Measurements from ENCODE around the gene BCAS3. TPM values are rescaled to one million over a fixed set of nuclear protein-coding genes. Genes with fewer than 3 reads are reported as not detected.

Gene BCAS3
- total RNA-seq, 2 donors from 2014 or later, result 28.0 to 33.4 TPM

DNA sequence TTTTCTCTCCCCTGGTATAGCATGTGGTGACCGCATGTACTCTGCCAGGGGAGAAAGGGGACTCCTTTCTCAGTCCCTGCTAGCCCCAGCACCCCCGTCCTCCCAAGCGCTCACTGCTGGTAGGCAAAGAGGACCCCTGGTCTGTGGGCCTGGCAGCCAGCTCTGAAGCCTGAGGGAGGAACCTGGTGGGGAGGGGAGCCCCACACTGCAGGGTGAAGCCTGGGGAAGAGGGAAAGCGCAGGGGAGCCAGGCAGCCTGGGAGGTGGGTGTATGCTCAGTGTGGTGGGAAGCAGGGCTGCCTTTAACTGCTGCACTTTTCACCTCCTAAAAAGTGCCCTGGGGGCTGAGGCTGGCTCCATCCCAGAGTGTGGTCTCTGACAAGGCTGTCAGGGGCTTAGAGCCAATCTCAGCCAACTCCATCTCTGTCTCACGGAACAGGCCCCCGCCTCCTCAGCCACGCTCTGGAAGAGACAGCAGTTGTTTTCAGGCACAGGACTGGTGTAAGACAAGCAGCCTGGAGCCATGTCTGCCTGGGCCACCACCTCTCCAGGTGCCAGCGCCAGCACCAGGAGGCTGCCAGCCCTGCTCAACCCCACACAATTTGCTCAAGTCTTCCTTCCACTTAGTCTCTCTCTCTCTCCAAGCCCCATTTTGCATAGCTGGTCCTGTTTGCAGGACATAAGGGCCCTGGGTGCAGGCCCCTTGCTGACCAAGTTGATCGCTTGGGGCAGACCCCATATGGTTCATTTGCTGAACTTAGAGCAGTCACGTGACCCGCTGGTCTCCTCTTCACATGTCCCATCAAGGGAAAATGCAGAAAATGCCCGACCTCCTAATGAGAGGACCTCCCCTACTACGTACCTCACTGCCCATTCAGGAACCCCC lies 707.3 kb downstream of the BCAS3 start:
- no peaks in the 10 kb centered on the region for H3K36me3 Mint-ChIP-seq (ENCODE audit: insufficient read depth in 2 of 2)
- H3K4me1 Mint-ChIP-seq (ENCODE audit: low read depth), result peaks cover 4% of the 10 kb centered on the region
- no peak overlapping the region for H3K27ac Mint-ChIP-seq
- H3K4me3 Mint-ChIP-seq, result no peak overlapping the region
- peaks cover 5% of the 10 kb centered on the region for H3K27me3 Mint-ChIP-seq (ENCODE audit: low read depth)
- DNase-seq, result no peak
- ATAC-seq (replicated peaks in 1 of 2), result no peak
- no peaks in the 10 kb centered on the region for H3K9me3 Mint-ChIP-seq

DNA sequence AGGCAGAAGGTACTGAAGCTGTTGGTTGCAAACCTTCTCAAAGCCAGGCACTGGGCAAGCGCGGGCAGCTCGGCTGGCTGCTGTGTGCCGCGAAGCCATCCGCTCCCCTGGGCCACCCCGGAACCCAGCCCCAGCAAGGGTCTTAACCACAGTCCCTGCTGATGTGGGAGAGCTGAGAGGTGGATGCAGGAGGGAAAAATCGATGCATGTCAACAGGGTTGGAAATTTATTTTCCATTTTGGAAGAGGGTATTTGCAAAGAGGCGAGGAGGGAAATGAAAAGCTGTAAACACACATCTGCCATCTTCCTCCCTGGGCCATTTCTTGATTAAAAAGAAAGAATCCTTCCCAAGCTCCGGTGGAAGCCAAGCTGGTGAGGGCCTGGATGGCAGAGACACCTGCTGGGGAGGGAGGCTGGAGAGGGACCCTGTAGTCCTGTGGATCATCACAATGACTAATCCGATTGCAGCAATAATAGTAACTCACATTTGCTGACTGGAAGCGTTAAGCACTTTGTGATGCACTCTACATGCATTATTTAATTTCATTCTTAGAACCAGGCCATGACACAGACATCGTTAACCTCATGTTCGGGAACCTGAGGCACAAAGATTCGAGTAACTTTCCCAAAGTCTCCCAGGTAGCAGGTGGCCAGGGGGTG lies 708.1 kb downstream of the BCAS3 start:
- no peak overlapping the region for H3K4me3 Mint-ChIP-seq
- no peak overlapping the region for H3K27ac Mint-ChIP-seq
- DNase-seq, result no peak
- ATAC-seq (replicated peaks in 1 of 2), result no peak
- peaks cover 5% of the 10 kb centered on the region for H3K27me3 Mint-ChIP-seq (ENCODE audit: low read depth)
- no peaks in the 10 kb centered on the region for H3K9me3 Mint-ChIP-seq
- no peaks in the 10 kb centered on the region for H3K36me3 Mint-ChIP-seq (ENCODE audit: insufficient read depth in 2 of 2)
- H3K4me1 Mint-ChIP-seq (ENCODE audit: low read depth), result peaks cover 4% of the 10 kb centered on the region

DNA sequence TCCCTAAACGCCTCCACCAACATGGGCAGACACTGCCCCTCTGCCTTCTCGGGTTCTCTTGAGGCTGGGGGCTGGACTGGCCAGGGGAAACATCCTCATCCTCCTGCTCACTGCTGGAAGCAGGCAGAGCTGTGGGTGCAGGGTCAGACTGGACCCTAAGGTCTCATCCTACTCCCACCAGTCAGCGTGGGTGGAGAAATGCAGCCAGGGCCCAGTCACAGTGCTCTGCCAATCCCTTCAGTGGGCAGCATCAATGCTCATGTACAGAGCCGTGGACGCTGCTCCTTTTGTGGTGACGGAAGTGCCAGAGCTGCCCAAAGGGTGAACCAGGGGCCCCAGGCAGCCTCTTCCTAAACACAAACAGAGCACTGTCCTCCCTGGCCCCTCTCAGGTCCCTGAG lies 708.6 kb downstream of the BCAS3 start:
- Mint-ChIP-seq H3K9me3 (no peaks in the 10 kb centered on the region), H3K27ac (no peak overlapping the region), H3K4me3 (no peak overlapping the region), H3K36me3 (ENCODE audit: insufficient read depth in 2 of 2) (no peaks in the 10 kb centered on the region), H3K4me1 (ENCODE audit: low read depth) (peaks cover 4% of the 10 kb centered on the region), H3K27me3 (ENCODE audit: low read depth) (peaks cover 5% of the 10 kb centered on the region)
- DNase-seq (no peak), ATAC-seq (replicated peaks in 1 of 2) (no peak)

DNA sequence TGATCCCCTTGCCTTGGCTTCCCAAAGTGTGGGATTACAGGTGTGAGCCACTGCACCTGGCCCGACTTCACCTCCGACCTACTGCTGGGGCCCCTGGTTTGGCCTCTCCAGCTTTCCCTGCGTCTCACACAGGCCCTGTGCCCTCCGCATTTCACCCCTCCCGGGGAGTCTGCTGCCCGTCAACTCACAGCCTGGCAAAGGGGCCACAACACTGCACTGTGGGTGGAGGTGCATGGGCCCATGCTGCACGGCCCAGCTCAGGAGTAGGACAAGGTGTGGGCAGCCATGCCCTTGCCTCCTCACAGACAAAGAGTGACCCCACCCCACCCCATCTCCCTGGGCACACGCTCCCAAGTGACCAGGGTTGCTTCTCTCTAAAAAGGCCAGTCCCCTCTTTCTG lies 709.4 kb downstream of the BCAS3 start:
- no peaks in the 10 kb centered on the region for H3K36me3 Mint-ChIP-seq (ENCODE audit: insufficient read depth in 2 of 2)
- no peaks in the 10 kb centered on the region for H3K9me3 Mint-ChIP-seq
- no peak overlapping the region for H3K4me3 Mint-ChIP-seq
- H3K27me3 Mint-ChIP-seq (ENCODE audit: low read depth), result peaks cover 5% of the 10 kb centered on the region
- H3K27ac Mint-ChIP-seq, result no peak overlapping the region
- DNase-seq (no peak), ATAC-seq (replicated peaks in 1 of 2) (no peak)
- H3K4me1 Mint-ChIP-seq (ENCODE audit: low read depth), result peaks cover 4% of the 10 kb centered on the region

DNA sequence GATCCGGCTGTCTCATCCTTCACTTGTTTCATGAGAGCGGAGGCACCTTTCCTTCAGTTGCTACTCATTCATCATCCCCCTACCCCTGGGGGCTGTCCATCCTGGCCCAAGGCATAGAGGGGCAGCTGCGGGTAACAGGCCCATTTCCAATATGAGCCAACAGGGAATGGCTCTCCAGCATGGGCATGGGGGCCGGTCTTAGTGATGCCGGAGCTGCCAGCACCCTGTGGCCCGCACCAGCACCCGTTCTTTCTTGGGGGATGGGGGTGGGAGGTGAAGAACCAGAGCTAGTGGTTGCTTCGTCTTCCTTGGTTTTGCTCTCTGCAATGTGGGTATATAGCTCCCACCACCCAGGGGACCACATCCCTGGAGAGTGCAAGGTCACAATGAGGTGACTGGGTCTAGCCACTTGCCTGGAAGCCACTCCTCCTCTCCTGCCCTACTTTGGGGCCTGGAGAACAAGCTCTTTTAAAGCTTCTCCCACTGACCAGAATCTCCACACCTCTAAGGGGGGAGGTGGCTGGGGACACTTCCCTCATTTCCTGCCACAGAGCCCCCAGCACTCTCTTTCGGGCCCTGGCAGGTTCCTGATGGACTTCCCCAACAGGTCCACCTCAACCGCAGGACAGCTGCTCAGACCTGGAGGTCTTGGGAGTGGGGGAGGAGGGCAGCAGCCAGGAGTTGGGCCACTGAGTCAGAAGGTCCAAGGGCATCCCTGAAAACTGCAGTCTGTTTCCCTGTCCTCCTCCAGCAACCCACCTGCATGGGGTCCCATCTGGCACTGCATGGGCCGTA lies 710.1 kb downstream of the BCAS3 start:
- H3K27me3 Mint-ChIP-seq (ENCODE audit: low read depth), result peaks cover 5% of the 10 kb centered on the region

DNA sequence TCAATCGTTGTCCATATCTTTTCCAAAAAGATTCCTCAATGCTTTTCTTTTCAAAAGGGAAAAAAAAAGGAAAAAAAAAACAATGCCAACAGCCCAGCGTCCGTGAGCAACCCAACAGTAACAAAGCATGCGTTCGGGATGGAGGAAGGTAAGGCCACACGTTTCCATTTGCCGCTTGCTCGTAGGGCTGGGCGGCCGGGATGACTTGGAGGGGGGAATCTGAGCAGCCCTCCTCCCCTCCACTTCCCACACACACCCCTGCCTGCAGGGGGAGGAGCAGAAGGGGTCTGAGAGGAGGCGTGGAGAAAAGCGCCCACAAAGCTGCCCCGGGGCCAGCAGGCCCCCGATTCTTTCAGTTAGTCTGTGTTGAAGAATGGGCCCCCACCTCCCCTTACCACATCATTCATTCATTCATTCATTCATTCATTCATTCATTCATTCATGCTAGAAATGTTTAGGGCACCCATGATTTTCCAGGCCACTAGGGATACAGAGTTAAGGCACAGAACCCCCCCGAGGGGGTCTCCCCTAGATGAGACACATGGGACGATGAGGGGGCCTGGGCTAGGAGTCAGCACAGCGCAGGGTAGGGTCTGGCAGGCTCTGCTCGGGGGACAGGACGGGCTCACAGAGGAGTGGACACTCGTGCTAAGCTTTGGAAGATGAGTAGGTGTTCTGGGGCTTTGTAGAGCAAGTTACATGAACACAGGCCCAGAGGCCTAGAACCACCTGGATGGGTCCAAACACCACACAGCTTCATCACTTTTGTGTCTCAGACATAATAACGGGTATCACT lies 711.1 kb downstream of the BCAS3 start:
- H3K27me3 Mint-ChIP-seq (ENCODE audit: low read depth), result peaks cover 5% of the 10 kb centered on the region
- no peaks in the 10 kb centered on the region for H3K9me3 Mint-ChIP-seq
- ATAC-seq (replicated peaks in 1 of 2) (no peak), DNase-seq (no peak)
- H3K27ac Mint-ChIP-seq, result no peak overlapping the region
- no peaks in the 10 kb centered on the region for H3K36me3 Mint-ChIP-seq (ENCODE audit: insufficient read depth in 2 of 2)
- no peak overlapping the region for H3K4me3 Mint-ChIP-seq
- H3K4me1 Mint-ChIP-seq (ENCODE audit: low read depth), result peaks cover 4% of the 10 kb centered on the region

More for the DNA sequence above, 710.1 kb downstream of the BCAS3 start:
- peaks cover 4% of the 10 kb centered on the region for H3K4me1 Mint-ChIP-seq (ENCODE audit: low read depth)
- no peak for ATAC-seq (replicated peaks in 1 of 2)
- H3K4me3 Mint-ChIP-seq, result no peak overlapping the region
- no peak overlapping the region for H3K27ac Mint-ChIP-seq
- H3K9me3 Mint-ChIP-seq, result no peaks in the 10 kb centered on the region
- H3K36me3 Mint-ChIP-seq (ENCODE audit: insufficient read depth in 2 of 2), result no peaks in the 10 kb centered on the region
- no peak for DNase-seq

DNA sequence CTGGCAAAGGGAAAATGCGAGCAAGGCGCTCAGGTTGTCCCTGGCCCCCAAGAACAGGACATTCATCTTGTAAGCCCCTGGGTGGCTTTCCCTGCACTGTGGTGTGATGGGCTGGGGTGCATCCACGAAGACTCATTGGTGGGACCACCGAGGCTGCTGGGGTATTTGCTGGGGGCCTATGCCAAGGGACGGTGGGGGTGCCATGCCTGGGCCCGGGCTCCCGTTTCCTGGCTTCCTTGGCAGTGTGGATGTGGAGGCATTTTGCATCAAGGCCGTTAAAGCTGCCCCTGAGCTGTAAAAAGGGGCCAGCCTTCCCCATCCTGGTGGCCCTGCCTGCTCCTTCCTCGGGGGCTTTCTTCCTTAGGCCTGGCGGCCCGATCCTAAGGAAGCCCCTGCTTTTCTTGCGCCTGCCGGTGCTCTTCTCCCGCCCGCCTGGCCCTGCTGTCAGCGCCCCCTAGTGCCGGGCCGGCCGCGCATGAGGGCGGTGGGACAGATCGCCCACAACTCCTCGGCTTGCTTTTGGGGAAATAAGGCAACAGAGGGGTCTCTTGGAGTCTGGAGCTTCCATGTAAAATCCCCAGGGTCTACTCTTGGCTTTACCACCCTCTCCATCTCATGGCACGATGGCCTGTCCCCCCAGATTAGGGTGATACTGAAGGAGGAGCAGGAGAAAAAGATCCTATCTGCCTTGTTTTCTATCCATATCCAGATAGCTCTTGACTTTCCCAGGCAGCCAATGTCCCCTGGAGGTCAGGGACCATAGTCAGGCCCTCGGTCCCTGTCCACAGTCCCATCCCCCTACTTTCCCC lies 712.2 kb downstream of the BCAS3 start:
- Mint-ChIP-seq H3K4me3 (no peak overlapping the region), H3K9me3 (no peaks in the 10 kb centered on the region), H3K36me3 (ENCODE audit: insufficient read depth in 2 of 2) (no peaks in the 10 kb centered on the region), H3K27ac (no peak overlapping the region), H3K27me3 (ENCODE audit: low read depth) (peaks cover 11% of the 10 kb centered on the region), H3K4me1 (ENCODE audit: low read depth) (peaks cover 4% of the 10 kb centered on the region)
- ATAC-seq (replicated peaks in 1 of 2), result peak; percentile 60 to 61
- DNase-seq, result peak; percentile 57 to 69

DNA sequence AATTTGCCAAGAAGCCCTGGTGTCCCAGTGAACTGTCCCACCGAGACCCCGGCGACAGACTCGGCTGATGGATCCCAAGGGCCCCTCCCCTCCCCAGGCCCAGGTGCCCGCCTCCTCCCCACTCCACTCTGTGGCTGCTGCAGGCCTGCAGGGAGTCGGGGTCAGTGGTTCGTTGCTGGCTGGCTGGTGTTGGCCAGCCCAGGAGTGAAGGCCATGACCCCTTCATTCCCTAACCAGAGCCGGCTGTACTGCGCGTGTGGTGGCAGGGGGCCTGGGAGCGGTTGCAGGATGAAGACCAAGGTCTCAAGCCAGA lies 712.8 kb downstream of the BCAS3 start:
- Mint-ChIP-seq H3K36me3 (ENCODE audit: insufficient read depth in 2 of 2) (no peaks in the 10 kb centered on the region), H3K27ac (no peak overlapping the region), H3K9me3 (no peaks in the 10 kb centered on the region), H3K4me3 (no peak overlapping the region), H3K4me1 (ENCODE audit: low read depth) (peaks cover 4% of the 10 kb centered on the region), H3K27me3 (ENCODE audit: low read depth) (peaks cover 15% of the 10 kb centered on the region)
- DNase-seq, result no peak
- ATAC-seq (replicated peaks in 1 of 2), result no peak

DNA sequence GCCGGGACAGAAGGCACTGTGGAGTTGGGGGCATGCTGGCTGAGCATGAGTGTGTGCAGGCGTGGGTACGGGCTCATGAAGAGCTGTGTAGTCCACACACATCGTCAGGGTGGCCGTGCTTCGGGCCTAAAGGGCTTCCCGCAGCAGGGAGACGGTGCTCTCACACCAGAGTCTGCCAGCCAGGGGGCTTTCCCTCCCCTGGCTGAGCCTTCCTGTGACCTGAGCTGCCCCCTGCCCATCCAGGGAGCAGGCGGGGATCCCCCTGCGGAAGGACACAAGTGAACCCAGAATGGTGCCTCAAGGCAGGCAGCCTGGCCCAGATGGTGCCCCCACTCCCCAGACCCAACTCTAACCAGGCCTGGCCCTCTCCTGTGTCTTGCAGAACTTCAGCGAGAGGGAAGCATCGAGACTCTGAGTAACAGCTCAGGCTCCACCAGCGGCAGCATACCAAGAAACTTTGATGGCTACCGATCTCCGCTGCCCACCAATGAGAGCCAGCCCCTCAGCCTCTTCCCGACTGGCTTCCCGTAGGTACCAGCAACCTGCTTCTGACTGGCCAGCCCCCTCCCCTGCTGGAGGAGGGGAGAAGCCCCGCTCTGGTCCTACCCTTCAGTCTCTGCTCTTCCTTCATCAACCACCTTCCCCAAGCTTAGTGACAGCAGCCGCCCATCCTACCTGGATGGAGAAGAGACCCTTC lies 714.1 kb downstream of the BCAS3 start:
- H3K27ac Mint-ChIP-seq, result no peak overlapping the region
- no peak for ATAC-seq (replicated peaks in 1 of 2)

DNA sequence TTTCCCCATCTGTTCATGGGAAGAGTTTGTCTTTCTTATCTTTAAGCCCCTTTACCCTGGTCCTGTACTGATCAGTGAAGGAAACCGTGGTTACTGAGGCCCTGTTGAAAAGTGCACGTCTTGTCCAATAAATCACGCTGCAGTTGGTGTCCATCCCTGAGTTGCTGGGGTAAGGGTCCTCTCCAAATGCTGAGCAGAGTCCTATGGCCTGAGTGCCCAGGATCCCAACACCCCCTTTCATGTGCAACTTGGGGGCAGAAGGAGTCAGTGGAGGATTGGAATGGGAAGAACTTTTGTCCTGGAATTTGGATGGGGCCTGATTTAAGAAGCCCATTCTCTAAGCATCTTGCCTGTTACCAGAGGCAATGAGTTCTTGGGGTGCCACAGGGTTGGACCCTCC lies 715.0 kb downstream of the BCAS3 start:
- no peak for ATAC-seq (replicated peaks in 1 of 2)
- Mint-ChIP-seq H3K27ac (no peak overlapping the region), H3K4me3 (no peak overlapping the region), H3K9me3 (no peaks in the 10 kb centered on the region), H3K36me3 (ENCODE audit: insufficient read depth in 2 of 2) (no peaks in the 10 kb centered on the region), H3K4me1 (ENCODE audit: low read depth) (peaks cover 5% of the 10 kb centered on the region), H3K27me3 (ENCODE audit: low read depth) (peaks cover 23% of the 10 kb centered on the region)
- DNase-seq, result no peak

More for the DNA sequence above, 714.1 kb downstream of the BCAS3 start:
- H3K4me3 Mint-ChIP-seq, result no peak overlapping the region
- no peaks in the 10 kb centered on the region for H3K9me3 Mint-ChIP-seq
- peaks cover 22% of the 10 kb centered on the region for H3K27me3 Mint-ChIP-seq (ENCODE audit: low read depth)
- H3K36me3 Mint-ChIP-seq (ENCODE audit: insufficient read depth in 2 of 2), result no peaks in the 10 kb centered on the region
- H3K4me1 Mint-ChIP-seq (ENCODE audit: low read depth), result peaks cover 4% of the 10 kb centered on the region
- no peak for DNase-seq

DNA sequence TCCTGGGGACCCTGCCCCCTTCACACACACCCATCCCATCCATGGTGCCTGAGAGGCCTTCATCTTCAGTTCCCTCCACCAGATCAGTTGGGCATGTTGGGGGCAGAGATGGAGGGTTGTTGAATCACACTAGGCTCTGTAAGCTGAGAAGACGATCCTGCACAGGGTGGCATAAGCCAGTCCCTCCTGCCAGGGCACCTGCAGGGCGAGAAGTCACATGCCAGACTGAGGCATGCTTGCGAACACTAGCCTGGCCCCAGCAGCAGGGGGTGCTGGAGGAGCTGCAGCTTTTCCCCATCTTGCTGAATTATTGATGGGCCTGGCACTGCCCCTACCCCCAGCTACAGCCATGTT lies 715.9 kb downstream of the BCAS3 start:
- DNase-seq (no peak), ATAC-seq (replicated peaks in 1 of 2) (peak; percentile 9 to 25)
- peaks cover 13% of the 10 kb centered on the region for H3K4me1 Mint-ChIP-seq (ENCODE audit: low read depth)
- no peak overlapping the region for H3K27ac Mint-ChIP-seq
- no peak overlapping the region for H3K4me3 Mint-ChIP-seq
- peaks cover 0 to 2% of the 10 kb centered on the region in 2 donors for H3K36me3 Mint-ChIP-seq (ENCODE audit: insufficient read depth in 2 of 2)
- H3K27me3 Mint-ChIP-seq (ENCODE audit: low read depth), result peaks cover 31% of the 10 kb centered on the region
- H3K9me3 Mint-ChIP-seq, result no peaks in the 10 kb centered on the region

Measured in activated T-cell treated with anti-CD3 and anti-CD28 coated beads, Interleukin-2, amount 50 U/mL, for 72 hours (primary cell).